GM23338 (cell line): ENCODE measurements around the gene SLC25A29. TPM values are rescaled to one million over a fixed set of nuclear protein-coding genes. Genes with fewer than 3 reads are reported as not detected.

Experiments used
- ATAC-seq: fragments of 200-7000 bp; cut with Tn5 transposase; 3 replicates; pipeline ENCODE4 v1.9.1; 2020
- DNase-seq: peaks from one replicate; pipeline ENCODE4 v3.0.0-alpha.2; 2015; ENCODE audit warnings: low spot score
- H2AFZ ChIP-seq: fragments of 200-600 bp; sonication (generic); 2 replicates; pipeline ENCODE4 v1.8.0; 2016; ENCODE audit warnings: antibody characterized with exemption, mild to moderate bottlenecking, moderate library complexity
- H3F3A ChIP-seq: fragments of 200-600 bp; sonication (generic); replicated peaks from 2 replicates; pipeline ENCODE4 v1.8.0; 2017; ENCODE audit warnings: antibody characterized with exemption, mixed run types, low read depth
- H3K27ac ChIP-seq: fragments of 200-600 bp; sonication (generic); 2 replicates; pipeline ENCODE4 v1.6.1; 2016; ENCODE audit warnings: low read depth
- H3K27me3 ChIP-seq: fragments of 200-600 bp; sonication (generic); 2 replicates; pipeline ENCODE4 v1.8.0; 2016; ENCODE audit warnings: mild to moderate bottlenecking, mixed run types, moderate library complexity; ENCODE audit not compliant: insufficient read depth
- H3K36me3 ChIP-seq: fragments of 200-600 bp; sonication (generic); 2 replicates; pipeline ENCODE4 v1.8.0; 2016; ENCODE audit warnings: mild to moderate bottlenecking; ENCODE audit not compliant: insufficient read depth
- H3K4me1 ChIP-seq: fragments of 200-600 bp; sonication (generic); 2 replicates; pipeline ENCODE4 v1.8.0; 2016; ENCODE audit warnings: mild to moderate bottlenecking, moderate library complexity; ENCODE audit not compliant: insufficient read depth
- H3K4me2 ChIP-seq: fragments of 200-600 bp; sonication (generic); 2 replicates; pipeline ENCODE4 v1.7.1; 2017; ENCODE audit warnings: mixed run types
- H3K4me3 ChIP-seq: fragments of 200-600 bp; sonication (generic); 2 replicates; pipeline ENCODE4 v1.6.1; 2016; ENCODE audit warnings: mixed run types
- H3K79me2 ChIP-seq: fragments of 200-600 bp; sonication (generic); replicated peaks from 2 replicates; pipeline ENCODE4 v1.8.0; 2017; ENCODE audit warnings: mild to moderate bottlenecking; ENCODE audit not compliant: insufficient read depth
- H3K9me2 ChIP-seq: fragments of 200-600 bp; sonication (generic); 2 replicates; pipeline ENCODE4 v1.8.0; 2017; ENCODE audit not compliant: insufficient read depth
- H4K20me1 ChIP-seq: fragments of 200-600 bp; sonication (generic); replicated peaks from 2 replicates; pipeline ENCODE4 v1.8.0; 2017; ENCODE audit warnings: mild to moderate bottlenecking; ENCODE audit not compliant: insufficient read depth
- H3K27ac Mint-ChIP-seq: 2 replicates; pipeline ENCODE4 v1.8.0; 2020; ENCODE audit warnings: inconsistent platforms, mild to moderate bottlenecking, moderate library complexity, mixed read lengths
- H3K27me3 Mint-ChIP-seq: 3 replicates; pipeline ENCODE4 v1.8.0; 2022; ENCODE audit warnings: low read depth, mild to moderate bottlenecking, moderate library complexity, mixed read lengths, inconsistent platforms; ENCODE audit not compliant: insufficient read depth, poor library complexity
- H3K36me3 Mint-ChIP-seq: 3 replicates; pipeline ENCODE4 v1.8.0; 2021; ENCODE audit warnings: low read depth, mild to moderate bottlenecking, inconsistent platforms, moderate library complexity, mixed read lengths
- H3K4me1 Mint-ChIP-seq: 3 replicates; pipeline ENCODE4 v1.8.0; 2020; ENCODE audit warnings: mild to moderate bottlenecking, inconsistent platforms, mixed read lengths
- H3K4me3 Mint-ChIP-seq: 3 replicates; pipeline ENCODE4 v1.8.0; 2021; ENCODE audit warnings: moderate library complexity, mild to moderate bottlenecking, inconsistent platforms, mixed read lengths
- H3K9me3 Mint-ChIP-seq: 3 replicates; pipeline ENCODE4 v1.8.0; 2020; ENCODE audit warnings: moderate library complexity, mild to moderate bottlenecking, inconsistent platforms, mixed read lengths
- CREB1 ChIP-seq: fragments of 250-450 bp; sonication (Bioruptor Pico); IDR thresholded peaks from 2 replicates; pipeline ENCODE4 v1.5.0; 2020; ENCODE audit warnings: low read depth, mild to moderate bottlenecking, moderate library complexity
- CTCF ChIP-seq, 2 experiments: fragments of 200-600 bp in 1 of 2; sonication (generic) in 1 of 2; conservative IDR thresholded peaks; 2 replicates each; pipeline versions ENCODE4 v1.5.1 to v1.6.1; 2016 to 2017; ENCODE audit warnings: antibody characterized with exemption in 2 of 2, low read depth in 2 of 2, mild to moderate bottlenecking in 2 of 2, moderate library complexity in 1 of 2
- ETS1 ChIP-seq: IDR thresholded peaks from 2 replicates; pipeline ENCODE4 v1.6.1; 2016; ENCODE audit warnings: antibody characterized with exemption
- EZH2 ChIP-seq: fragments of 200-600 bp; sonication (generic); IDR thresholded peaks from one replicate; pipeline ENCODE4 v1.8.0; 2017; ENCODE audit warnings: antibody characterized with exemption, mild to moderate bottlenecking, low read depth; ENCODE audit not compliant: unreplicated experiment
- EZH2phosphoT487 ChIP-seq: fragments of 200-600 bp; sonication (generic); IDR thresholded peaks from one replicate; pipeline ENCODE4 v1.8.1; 2018; ENCODE audit warnings: antibody characterized with exemption; ENCODE audit not compliant: unreplicated experiment
- JUNB ChIP-seq: IDR thresholded peaks from one replicate; pipeline ENCODE4 v1.6.1; 2016; ENCODE audit warnings: antibody characterized with exemption; ENCODE audit not compliant: unreplicated experiment
- NANOG ChIP-seq: IDR thresholded peaks from 2 replicates; pipeline ENCODE4 v1.6.1; 2016; ENCODE audit warnings: antibody characterized with exemption, borderline replicate concordance
- POLR2AphosphoS5 ChIP-seq: IDR thresholded peaks from 2 replicates; pipeline ENCODE4 v1.6.1; 2016; ENCODE audit warnings: antibody characterized with exemption, low read depth
- REST ChIP-seq: IDR thresholded peaks from one replicate; pipeline ENCODE4 v1.6.1; 2018; ENCODE audit warnings: antibody characterized with exemption; ENCODE audit not compliant: unreplicated experiment
- STAT1 ChIP-seq: IDR thresholded peaks from one replicate; pipeline ENCODE4 v1.6.1; 2016; ENCODE audit warnings: antibody characterized with exemption; ENCODE audit not compliant: unreplicated experiment
- ZNF114 ChIP-seq: fragments of 250-450 bp; sonication (Bioruptor Pico); IDR thresholded peaks from 2 replicates; pipeline ENCODE4 v1.5.0; 2020; ENCODE audit warnings: mild to moderate bottlenecking, moderate library complexity
- ZNF331 ChIP-seq: fragments of 250-450 bp; sonication (Bioruptor Pico); IDR thresholded peaks from 2 replicates; pipeline ENCODE4 v1.5.0; 2020; ENCODE audit warnings: low read depth, mild to moderate bottlenecking, moderate library complexity
- polyA plus RNA-seq: library from polyadenylated mRNA; unstranded; fragments of >200 nt; fragmentation: Nextera tagmentation; extraction: Ambion mirVana; gene quantifications from 2 replicates; pipeline ENCODE4 v1.2.1, GENCODE V29; 2016
- total RNA-seq: library from RNA; depleted of rRNA; stranded (reverse); fragments of >200 nt; shearing (Covaris generic); gene quantifications from 2 replicates; pipeline ENCODE4 v1.2.3, GENCODE V29; 2014

The SLC25A29 gene
- total and polyA plus RNA-seq, 2 experiments from 2014 or later: 65.6 to 206 TPM

GRCh38 chr14:100267990-100268389 is 38.3 kb downstream of the SLC25A29 start:
- H3K36me3 ChIP-seq: peaks cover 3% of the 10 kb centered on the region
- TF ChIP-seq CTCF (conservative IDR thresholded peaks at IDR 0.05; ENCODE audit: low read depth in 2 of 2): no peak
- TF ChIP-seq CREB1 (CRISPR knock-in tag): no peak
- TF ChIP-seq REST: no peak
- no peak for TF ChIP-seq NANOG
- no peak for TF ChIP-seq POLR2AphosphoS5
- no peak for TF ChIP-seq ZNF114 (CRISPR knock-in tag)
- no peak for TF ChIP-seq ETS1
- no peak for TF ChIP-seq EZH2
- no peak for TF ChIP-seq EZH2phosphoT487
- TF ChIP-seq STAT1: no peak
- TF ChIP-seq JUNB: no peak
- no peak for TF ChIP-seq ZNF331 (CRISPR knock-in tag)
- Mint-ChIP-seq H3K9me3 (no peaks in the 10 kb centered on the region), H3K27ac (peak overlapping the region; percentile 33; the same call in 1 of the 2 replicates), H3K36me3 (peaks cover 36% of the 10 kb centered on the region), H3K27me3 (peaks cover 2% of the 10 kb centered on the region), H3K4me1 (peaks cover 34% of the 10 kb centered on the region), H3K4me3 (no peak overlapping the region)
- H2AFZ ChIP-seq: no peak overlapping the region
- no peaks in the 10 kb centered on the region for H3K27me3 ChIP-seq
- peaks cover 24% of the 10 kb centered on the region for H3K4me1 ChIP-seq
- H3F3A ChIP-seq: 0 out of 2 replicates have a peak, but pooled peaks cover 15% of the 10 kb centered on the region
- no peaks in the 10 kb centered on the region for H3K9me2 ChIP-seq
- H3K79me2 ChIP-seq: peaks cover 98% of the 10 kb centered on the region
- ATAC-seq: no peak
- no peak overlapping the region for H3K4me3 ChIP-seq
- peaks cover 84% of the 10 kb centered on the region for H4K20me1 ChIP-seq
- H3K4me2 ChIP-seq: no peak overlapping the region
- no peak overlapping the region; the same call in 1 of the 2 replicates for H3K27ac ChIP-seq
- DNase-seq: no peak
